ENCODE measurements around the gene CDH23.

Gene CDH23

GRCh38 chr10:71647526-71648253, 251.0 kb downstream of the CDH23 start:
- no CpG with 5 or more reads among the region's 14 CpGs for WGBS (ENCODE audit: extremely low coverage, insufficient coverage, insufficient read length)
- Histone ChIP-seq H2AK5ac (ENCODE audit: low read length) (no peak overlapping the region), H4K91ac (ENCODE audit: low read depth, low read length) (no peak overlapping the region), H3K4ac (ENCODE audit: low read depth, low read length) (no peak overlapping the region), H3K4me2 (ENCODE audit: low read length) (no peak overlapping the region), H4K12ac (ENCODE audit: low read depth, low read length) (no peak overlapping the region), H3K9me3 (ENCODE audit: insufficient read depth, low read depth, low read length) (no peaks in the 10 kb centered on the region), H3K79me1 (ENCODE audit: low read length) (no peaks in the 10 kb centered on the region), H2AFZ (ENCODE audit: insufficient read depth, low read length, poor library complexity) (no peak overlapping the region), H3K18ac (ENCODE audit: low read length) (no peak overlapping the region), H3K4me1 (ENCODE audit: control insufficient read depth in 1 of 2, insufficient read depth in 2 of 2, low read length in 2 of 2) (no peaks in the 10 kb centered on the region), H3K27me3 (ENCODE audit: insufficient read depth, low read length) (no peaks in the 10 kb centered on the region), H3K27ac (ENCODE audit: low read depth, low read length) (no peak overlapping the region), H3K23ac (ENCODE audit: low read length) (no peak overlapping the region), H3K36me3 (ENCODE audit: control insufficient read depth in 1 of 2, insufficient read depth in 2 of 2, low read length in 2 of 2) (no peaks in the 10 kb centered on the region), H2BK5ac (ENCODE audit: low read depth, low read length, poor library complexity) (no peak overlapping the region), H3K9ac (ENCODE audit: low read length) (no peak overlapping the region), H3K14ac (ENCODE audit: low read length) (no peak overlapping the region), H4K8ac (ENCODE audit: low read depth, low read length) (no peak overlapping the region), H2BK12ac (ENCODE audit: low read length) (no peak overlapping the region), H3K79me2 (ENCODE audit: control insufficient read depth, insufficient read depth, low read length, poor library complexity) (no peaks in the 10 kb centered on the region), H3K4me3 (ENCODE audit: low read depth, low read length) (no peak overlapping the region), H2BK120ac (ENCODE audit: insufficient read depth, low read length, poor library complexity) (no peak overlapping the region)
- DNase-seq: peak in 1 of 2 donors; percentile 18

GRCh38 chr10:71648254-71648932, 251.7 kb downstream of the CDH23 start:
- Histone ChIP-seq H2AK5ac (ENCODE audit: low read length) (no peak overlapping the region), H4K8ac (ENCODE audit: low read depth, low read length) (no peak overlapping the region), H4K12ac (ENCODE audit: low read depth, low read length) (no peak overlapping the region), H3K9me3 (ENCODE audit: insufficient read depth, low read depth, low read length) (no peaks in the 10 kb centered on the region), H3K79me2 (ENCODE audit: control insufficient read depth, insufficient read depth, low read length, poor library complexity) (no peaks in the 10 kb centered on the region), H3K4me3 (ENCODE audit: low read depth, low read length) (no peak overlapping the region), H2BK120ac (ENCODE audit: insufficient read depth, low read length, poor library complexity) (no peak overlapping the region), H2AFZ (ENCODE audit: insufficient read depth, low read length, poor library complexity) (no peak overlapping the region), H3K36me3 (ENCODE audit: control insufficient read depth in 1 of 2, insufficient read depth in 2 of 2, low read length in 2 of 2) (no peaks in the 10 kb centered on the region), H3K9ac (ENCODE audit: low read length) (no peak overlapping the region), H2BK12ac (ENCODE audit: low read length) (no peak overlapping the region), H3K4me2 (ENCODE audit: low read length) (no peak overlapping the region), H3K18ac (ENCODE audit: low read length) (no peak overlapping the region), H3K27me3 (ENCODE audit: insufficient read depth, low read length) (no peaks in the 10 kb centered on the region), H3K4me1 (ENCODE audit: control insufficient read depth in 1 of 2, insufficient read depth in 2 of 2, low read length in 2 of 2) (no peaks in the 10 kb centered on the region), H4K91ac (ENCODE audit: low read depth, low read length) (no peak overlapping the region), H3K79me1 (ENCODE audit: low read length) (no peaks in the 10 kb centered on the region), H3K4ac (ENCODE audit: low read depth, low read length) (no peak overlapping the region), H3K23ac (ENCODE audit: low read length) (no peak overlapping the region), H3K27ac (ENCODE audit: low read depth, low read length) (no peak overlapping the region), H2BK5ac (ENCODE audit: low read depth, low read length, poor library complexity) (no peak overlapping the region), H3K14ac (ENCODE audit: low read length) (no peak overlapping the region)
- WGBS (ENCODE audit: extremely low coverage, insufficient coverage, insufficient read length): no CpG with 5 or more reads among the region's 10 CpGs
- no peak for DNase-seq

GRCh38 chr10:71648933-71649320, 252.2 kb downstream of the CDH23 start:
- WGBS (ENCODE audit: extremely low coverage, insufficient coverage, insufficient read length): no CpG with 5 or more reads among the region's 7 CpGs
- no peak for DNase-seq
- H3K36me3 ChIP-seq (ENCODE audit: control insufficient read depth in 1 of 2, insufficient read depth in 2 of 2, low read length in 2 of 2): no peaks in the 10 kb centered on the region

GRCh38 chr10:71649631-71650030, 252.9 kb downstream of the CDH23 start:
- no peak overlapping the region for H3K4ac ChIP-seq (ENCODE audit: low read depth, low read length)
- no CpG with 5 or more reads among the region's 4 CpGs for WGBS (ENCODE audit: extremely low coverage, insufficient coverage, insufficient read length)

More at GRCh38 chr10:71648933-71649320, 252.2 kb downstream of the CDH23 start:
- no peaks in the 10 kb centered on the region for H3K27me3 ChIP-seq (ENCODE audit: insufficient read depth, low read length)
- H2BK5ac ChIP-seq (ENCODE audit: low read depth, low read length, poor library complexity): no peak overlapping the region
- H3K14ac ChIP-seq (ENCODE audit: low read length): no peak overlapping the region
- no peak overlapping the region for H3K4ac ChIP-seq (ENCODE audit: low read depth, low read length)
- no peak overlapping the region for H3K9ac ChIP-seq (ENCODE audit: low read length)
- no peak overlapping the region for H3K23ac ChIP-seq (ENCODE audit: low read length)
- no peak overlapping the region for H3K18ac ChIP-seq (ENCODE audit: low read length)
- no peak overlapping the region for H4K91ac ChIP-seq (ENCODE audit: low read depth, low read length)
- H2AK5ac ChIP-seq (ENCODE audit: low read length): no peak overlapping the region
- H3K79me1 ChIP-seq (ENCODE audit: low read length): no peaks in the 10 kb centered on the region
- H3K4me2 ChIP-seq (ENCODE audit: low read length): no peak overlapping the region
- no peak overlapping the region for H2BK12ac ChIP-seq (ENCODE audit: low read length)
- H3K27ac ChIP-seq (ENCODE audit: low read depth, low read length): no peak overlapping the region
- H2AFZ ChIP-seq (ENCODE audit: insufficient read depth, low read length, poor library complexity): no peak overlapping the region
- H3K79me2 ChIP-seq (ENCODE audit: control insufficient read depth, insufficient read depth, low read length, poor library complexity): no peaks in the 10 kb centered on the region
- no peaks in the 10 kb centered on the region for H3K4me1 ChIP-seq (ENCODE audit: control insufficient read depth in 1 of 2, insufficient read depth in 2 of 2, low read length in 2 of 2)
- H4K8ac ChIP-seq (ENCODE audit: low read depth, low read length): no peak overlapping the region
- H3K4me3 ChIP-seq (ENCODE audit: low read depth, low read length): no peak overlapping the region
- no peaks in the 10 kb centered on the region for H3K9me3 ChIP-seq (ENCODE audit: insufficient read depth, low read depth, low read length)
- no peak overlapping the region for H2BK120ac ChIP-seq (ENCODE audit: insufficient read depth, low read length, poor library complexity)
- no peak overlapping the region for H4K12ac ChIP-seq (ENCODE audit: low read depth, low read length)

More at GRCh38 chr10:71649631-71650030, 252.9 kb downstream of the CDH23 start:
- Histone ChIP-seq H3K23ac (ENCODE audit: low read length) (no peak overlapping the region), H3K9ac (ENCODE audit: low read length) (no peak overlapping the region), H3K27ac (ENCODE audit: low read depth, low read length) (no peak overlapping the region), H2BK12ac (ENCODE audit: low read length) (no peak overlapping the region), H3K14ac (ENCODE audit: low read length) (no peak overlapping the region), H3K9me3 (ENCODE audit: insufficient read depth, low read depth, low read length) (no peaks in the 10 kb centered on the region), H2AK5ac (ENCODE audit: low read length) (no peak overlapping the region), H3K18ac (ENCODE audit: low read length) (no peak overlapping the region), H3K36me3 (ENCODE audit: control insufficient read depth in 1 of 2, insufficient read depth in 2 of 2, low read length in 2 of 2) (no peaks in the 10 kb centered on the region), H2BK120ac (ENCODE audit: insufficient read depth, low read length, poor library complexity) (no peak overlapping the region), H4K91ac (ENCODE audit: low read depth, low read length) (no peak overlapping the region), H3K4me3 (ENCODE audit: low read depth, low read length) (no peak overlapping the region), H3K79me1 (ENCODE audit: low read length) (no peaks in the 10 kb centered on the region), H3K4me2 (ENCODE audit: low read length) (no peak overlapping the region), H2BK5ac (ENCODE audit: low read depth, low read length, poor library complexity) (no peak overlapping the region), H3K27me3 (ENCODE audit: insufficient read depth, low read length) (no peaks in the 10 kb centered on the region), H4K12ac (ENCODE audit: low read depth, low read length) (no peak overlapping the region), H4K8ac (ENCODE audit: low read depth, low read length) (no peak overlapping the region), H3K4me1 (ENCODE audit: control insufficient read depth in 1 of 2, insufficient read depth in 2 of 2, low read length in 2 of 2) (no peaks in the 10 kb centered on the region), H2AFZ (ENCODE audit: insufficient read depth, low read length, poor library complexity) (no peak overlapping the region), H3K79me2 (ENCODE audit: control insufficient read depth, insufficient read depth, low read length, poor library complexity) (no peaks in the 10 kb centered on the region)
- peak in 1 of 2 donors; percentile 40 for DNase-seq
